ENCODE measurements around the gene DDX59. TPM values are rescaled to one million over a fixed set of nuclear protein-coding genes. Genes with fewer than 3 reads are reported as not detected.

DDX59 gene
- polyA plus RNA-seq, 3 donors = 14.3 to 18.6 (median 14.9) TPM

DNA sequence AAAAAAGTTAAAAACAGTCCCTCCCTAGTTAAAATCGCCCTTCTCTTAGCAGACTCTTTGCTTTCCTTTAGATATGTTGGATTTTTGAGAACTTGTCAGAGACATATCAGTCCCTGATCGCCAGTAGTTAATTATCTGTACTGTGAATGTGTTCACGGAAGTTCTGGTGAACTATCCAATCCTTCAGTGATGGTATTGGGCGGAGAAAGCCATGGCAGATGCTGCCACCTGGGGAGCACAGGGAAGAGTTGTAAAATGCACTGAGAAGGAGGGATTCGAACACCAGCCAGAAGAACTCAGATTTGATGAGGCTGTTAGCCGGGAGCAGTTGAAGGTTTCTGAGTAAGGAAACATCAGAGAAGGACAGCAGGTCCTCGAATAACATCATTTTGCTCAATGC, 31.6 kb downstream of the DDX59 start:
- Histone ChIP-seq H3K9ac (ENCODE audit: insufficient read depth, low read length, poor library complexity, severe bottlenecking) (no peak overlapping the region), H3K4me2 (replicated peaks; ENCODE audit: extremely low read depth, low read length, poor library complexity, severe bottlenecking) (no peak overlapping the region), H3K79me2 (ENCODE audit: insufficient read depth, low read length) (no peaks in the 10 kb centered on the region), H3K27ac (ENCODE audit: low read depth in 1 of 2, low read length in 2 of 2) (no peak overlapping the region), H3K36me3 (replicated peaks in 1 of 2; ENCODE audit: control insufficient read depth in 1 of 2, insufficient read depth in 2 of 2, low read length in 2 of 2) (no peaks in the 10 kb centered on the region), H3K4me3 (replicated peaks in 1 of 3; ENCODE audit: low read depth in 2 of 3, low read length in 3 of 3) (no peak overlapping the region), H3K4me1 (ENCODE audit: control insufficient read depth in 1 of 2, insufficient read depth in 2 of 2, low read length in 2 of 2) (peaks cover 34 to 38% of the 10 kb centered on the region in 2 donors), H3K27me3 (ENCODE audit: control insufficient read depth in 2 of 2, insufficient read depth in 2 of 2, low read length in 2 of 2) (no peaks in the 10 kb centered on the region), H4K20me1 (ENCODE audit: insufficient read depth, low read length) (no peaks in the 10 kb centered on the region), H3K9me3 (replicated peaks in 1 of 2; ENCODE audit: control insufficient read depth in 1 of 2, insufficient read depth in 1 of 2, low read length in 2 of 2) (no peaks in the 10 kb centered on the region), H2AFZ (ENCODE audit: insufficient read depth, low read depth, low read length, poor library complexity, severe bottlenecking) (no peak overlapping the region)
- TF ChIP-seq CTCF (IDR thresholded peaks at IDR 0.05) = no peak
- H3K36me3 Mint-ChIP-seq = peaks cover 0 to 3% of the 10 kb centered on the region in 2 donors
- H3K27ac Mint-ChIP-seq = peak overlapping the region in 3 of 7 donors; percentile 49 to 98 (median 73)
- H3K9me3 Mint-ChIP-seq = no peaks in the 10 kb centered on the region
- no peak overlapping the region for H3K4me3 Mint-ChIP-seq
- WGBS (ENCODE audit: insufficient coverage) = 98% methylated on average over 5 of the region's 7 CpGs
- DNase-seq = no peak
- H3K4me1 Mint-ChIP-seq = peaks cover 27% of the 10 kb centered on the region
- intact Hi-C loops (cut with micrococcal nuclease) = no loop called here
- H3K27me3 Mint-ChIP-seq (ENCODE audit: low read depth in 3 of 3) = peaks cover 0 to 2% (median 2%) of the 10 kb centered on the region in 3 donors

GRCh38 chr1:200636681-200637080, 33.0 kb downstream of the DDX59 start:
- Mint-ChIP-seq H3K4me1 (peaks cover 18% of the 10 kb centered on the region), H3K27me3 (ENCODE audit: low read depth in 3 of 3) (peaks cover 0 to 3% (median 2%) of the 10 kb centered on the region in 3 donors), H3K9me3 (no peaks in the 10 kb centered on the region), H3K36me3 (peaks cover 0 to 3% of the 10 kb centered on the region in 2 donors), H3K4me3 (no peak overlapping the region), H3K27ac (peak overlapping the region in 1 of 7 donors; percentile 3)
- H3K4me1 ChIP-seq (ENCODE audit: control insufficient read depth in 1 of 2, insufficient read depth in 2 of 2, low read length in 2 of 2) = peaks cover 22 to 25% of the 10 kb centered on the region in 2 donors
- 88% methylated on average over 1 of the region's 2 CpGs for WGBS (ENCODE audit: insufficient coverage)
- H4K20me1 ChIP-seq (ENCODE audit: insufficient read depth, low read length) = no peaks in the 10 kb centered on the region
- no peaks in the 10 kb centered on the region for H3K9me3 ChIP-seq (replicated peaks in 1 of 2; ENCODE audit: control insufficient read depth in 1 of 2, insufficient read depth in 1 of 2, low read length in 2 of 2)
- no peaks in the 10 kb centered on the region for H3K36me3 ChIP-seq (replicated peaks in 1 of 2; ENCODE audit: control insufficient read depth in 1 of 2, insufficient read depth in 2 of 2, low read length in 2 of 2)
- DNase-seq = no peak
- H3K4me2 ChIP-seq (replicated peaks; ENCODE audit: extremely low read depth, low read length, poor library complexity, severe bottlenecking) = no peak overlapping the region
- H3K4me3 ChIP-seq (replicated peaks in 1 of 3; ENCODE audit: low read depth in 2 of 3, low read length in 3 of 3) = no peak overlapping the region
- no peak overlapping the region for H2AFZ ChIP-seq (ENCODE audit: insufficient read depth, low read depth, low read length, poor library complexity, severe bottlenecking)
- no peak overlapping the region for H3K27ac ChIP-seq (ENCODE audit: low read depth in 1 of 2, low read length in 2 of 2)
- H3K27me3 ChIP-seq (ENCODE audit: control insufficient read depth in 2 of 2, insufficient read depth in 2 of 2, low read length in 2 of 2) = no peaks in the 10 kb centered on the region
- H3K9ac ChIP-seq (ENCODE audit: insufficient read depth, low read length, poor library complexity, severe bottlenecking) = no peak overlapping the region
- intact Hi-C loops (cut with micrococcal nuclease) = no loop called here
- no peaks in the 10 kb centered on the region for H3K79me2 ChIP-seq (ENCODE audit: insufficient read depth, low read length)
- no peak for TF ChIP-seq CTCF (IDR thresholded peaks at IDR 0.05)
